CD4-positive, alpha-beta T cell treated with Interleukin-6 for 4 hours (primary cell): Measurements from ENCODE around the gene KCNB1.

ENCODE experiments used
- DNase-seq: peaks from one replicate; pipeline ENCODE4 v3.0.0-alpha.2; 2020; ENCODE audit warnings: mixed read lengths

The KCNB1 gene

DNA sequence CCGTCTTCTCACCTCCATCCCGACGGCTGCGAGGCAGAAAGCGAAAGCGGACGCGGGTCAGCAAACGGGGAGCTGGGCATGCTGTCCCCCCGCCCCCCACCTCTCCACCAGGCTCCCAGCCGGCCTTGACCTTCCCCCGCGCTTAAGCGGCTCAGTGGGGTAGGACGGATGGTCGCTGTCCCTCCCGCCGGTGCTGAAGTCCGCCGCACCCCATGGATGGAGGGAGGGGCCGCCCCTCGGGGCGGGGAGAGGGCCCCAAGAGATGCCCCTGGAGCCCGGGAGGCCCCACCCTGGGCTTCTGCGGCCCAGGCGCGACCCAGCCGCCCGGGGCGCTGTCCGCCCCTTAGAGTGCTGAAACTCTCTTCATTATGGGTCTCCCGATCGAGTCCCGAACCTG is at the start of gene KCNB1:
TSS of gene KCNB1 (minus strand) at position 48 of the 397 bp plus-strand sequence. CDS start 188 bp downstream, outside the sequence.
- peak; percentile 12 for DNase-seq

DNA sequence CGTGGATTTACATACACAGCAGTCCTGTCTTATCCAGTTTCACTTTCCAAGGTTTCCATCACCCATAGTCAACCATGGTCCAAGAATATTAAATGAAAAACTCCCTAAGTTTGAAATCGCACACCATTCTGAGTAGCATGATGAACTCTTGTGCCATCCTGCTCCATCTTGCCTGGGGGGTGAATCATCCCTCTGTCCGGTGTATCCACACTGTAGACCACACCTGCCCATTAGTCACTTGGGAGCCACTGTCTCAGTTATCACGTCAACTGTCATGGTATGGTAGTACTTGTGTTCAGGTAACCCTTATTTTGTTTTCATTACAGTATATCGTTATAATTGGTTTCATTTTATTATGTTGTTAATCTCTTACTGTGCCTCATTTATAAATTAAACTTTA is 47.0 kb upstream of the KCNB1 start:
- DNase-seq: no peak

DNA sequence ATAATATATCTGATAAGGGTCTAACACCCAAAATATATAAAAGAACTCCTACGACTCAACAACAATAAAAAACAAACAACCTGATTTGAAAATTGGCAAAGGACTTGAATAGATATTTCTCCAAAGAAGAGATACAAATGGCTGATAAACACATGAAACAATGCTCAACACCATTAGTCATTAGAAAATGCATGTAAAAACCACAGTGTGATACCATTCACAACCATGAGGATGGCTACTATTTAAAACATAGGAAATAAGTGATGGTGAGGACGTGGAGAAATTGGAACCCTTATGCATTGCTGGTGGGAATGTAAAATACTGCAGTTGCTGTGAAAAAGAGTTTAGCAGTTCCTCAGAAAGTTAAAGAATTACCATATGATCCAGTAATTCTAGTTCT is 44.1 kb upstream of the KCNB1 start:
- no peak for DNase-seq

DNA sequence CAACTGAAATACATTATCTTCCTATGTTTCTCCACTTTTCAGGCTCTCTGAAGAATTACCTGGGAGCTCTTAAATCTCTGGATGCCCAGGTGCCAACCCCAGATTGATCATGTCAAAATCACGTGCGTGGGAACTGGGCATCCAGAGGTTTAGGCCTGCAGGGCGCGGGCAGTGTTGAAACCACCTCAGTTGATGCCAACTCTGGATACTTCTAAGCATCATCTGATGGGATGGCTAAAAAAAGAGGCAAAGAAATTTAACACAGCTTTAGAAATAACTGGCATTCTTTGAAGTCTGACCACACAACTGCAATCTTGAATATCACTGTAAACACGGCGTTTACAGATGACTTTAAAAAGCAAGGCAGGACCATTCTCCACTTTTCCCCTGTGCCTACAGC is 43.6 kb upstream of the KCNB1 start:
- DNase-seq: no peak

DNA sequence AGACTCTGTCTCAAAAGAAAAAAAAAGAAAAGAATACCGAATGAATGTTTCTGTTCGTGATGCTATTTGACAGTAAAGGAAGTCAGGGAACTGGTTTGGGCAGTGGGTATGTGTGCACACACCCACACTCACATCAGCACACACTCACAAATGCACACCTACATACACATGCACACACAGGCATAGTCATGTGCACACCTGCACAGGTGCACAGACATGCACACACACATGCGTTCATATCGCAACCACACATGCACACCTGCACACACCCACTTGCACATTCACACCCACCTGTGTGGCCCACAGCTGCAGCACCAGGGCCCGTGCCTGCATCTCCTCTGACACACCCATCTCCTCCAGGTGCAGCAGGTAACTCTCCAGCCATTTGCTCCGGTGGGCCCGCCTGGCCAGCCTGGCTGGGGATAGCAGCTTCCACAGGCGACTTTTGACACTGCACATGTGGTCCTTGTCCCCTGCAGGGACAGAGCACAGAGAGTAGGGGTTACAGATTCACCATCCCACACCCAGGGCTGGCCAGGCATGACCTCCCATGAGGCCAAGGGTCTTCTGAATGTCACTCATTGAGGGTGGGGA is 41.4 kb upstream of the KCNB1 start:
- DNase-seq: no peak

DNA sequence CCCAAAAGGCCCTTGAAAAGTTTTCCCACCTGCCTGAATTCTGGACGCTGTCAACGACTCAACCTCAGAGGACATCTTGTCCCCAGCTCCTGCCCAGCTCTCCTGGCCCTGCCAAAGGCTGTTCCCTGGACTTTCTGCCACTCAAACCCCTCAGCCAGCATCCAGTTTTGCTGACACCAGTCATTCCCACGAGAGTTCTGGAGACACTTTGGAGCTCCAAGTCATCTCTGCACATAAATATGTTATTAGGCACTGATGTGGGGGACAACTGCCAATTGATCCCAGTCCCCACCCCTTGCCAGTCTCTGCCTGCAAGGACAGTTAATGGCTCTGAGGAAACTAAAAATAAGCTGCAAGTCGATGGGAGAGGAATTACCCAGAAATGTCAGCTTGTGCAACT is 38.9 kb upstream of the KCNB1 start:
- DNase-seq: no peak

DNA sequence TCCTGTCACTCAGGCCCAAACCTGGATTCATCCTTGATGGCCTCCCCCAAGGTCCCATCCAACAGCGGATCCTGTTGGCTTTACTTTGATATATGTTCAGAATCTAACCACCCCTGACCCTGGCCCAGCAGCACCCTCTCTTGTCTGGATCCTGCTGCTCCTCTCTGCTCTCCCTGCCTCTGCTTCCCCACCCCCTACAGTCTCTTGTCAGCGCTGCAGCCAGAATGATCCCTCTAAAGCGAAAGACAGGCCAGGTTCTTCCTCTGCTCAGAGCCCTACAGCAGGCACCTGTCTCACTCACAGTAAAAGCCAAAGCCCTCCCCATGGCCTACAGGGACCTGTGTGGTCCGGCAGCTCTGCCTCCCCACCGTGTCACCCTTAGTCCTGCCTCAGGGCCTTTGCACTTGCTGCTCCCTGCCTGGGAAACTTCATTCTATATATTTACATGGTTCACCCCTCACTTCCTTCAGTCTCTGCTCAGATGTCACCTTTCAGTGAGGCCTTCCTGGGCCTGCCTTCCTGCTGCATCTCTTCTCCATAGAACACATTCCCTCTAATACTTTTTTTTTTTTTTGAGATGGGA is 37.4 kb upstream of the KCNB1 start:
- no peak for DNase-seq

DNA sequence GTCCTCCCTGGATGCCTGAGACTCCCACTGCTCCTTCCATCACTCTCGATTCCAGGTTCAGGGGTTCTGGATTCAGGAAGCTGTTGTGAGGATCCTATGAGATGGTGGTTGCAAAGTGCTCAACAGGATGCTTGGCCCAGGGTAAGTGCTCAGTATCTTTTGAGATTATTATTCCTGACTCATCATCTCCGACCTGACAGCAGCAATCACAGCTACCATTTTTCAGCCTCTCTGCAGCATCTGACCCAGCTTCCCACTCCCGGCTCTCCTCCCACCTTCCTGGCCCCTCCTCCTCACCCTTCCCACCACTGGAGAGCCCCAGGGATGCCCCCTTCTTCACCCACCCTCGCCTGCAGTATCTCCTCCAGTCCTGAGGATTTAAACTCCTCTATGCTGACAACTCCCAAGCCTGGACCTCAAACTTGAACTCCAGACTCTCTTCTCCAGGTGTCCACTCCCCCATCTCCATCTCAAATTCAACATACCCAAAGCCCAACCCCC is 36.8 kb upstream of the KCNB1 start:
- no peak for DNase-seq

DNA sequence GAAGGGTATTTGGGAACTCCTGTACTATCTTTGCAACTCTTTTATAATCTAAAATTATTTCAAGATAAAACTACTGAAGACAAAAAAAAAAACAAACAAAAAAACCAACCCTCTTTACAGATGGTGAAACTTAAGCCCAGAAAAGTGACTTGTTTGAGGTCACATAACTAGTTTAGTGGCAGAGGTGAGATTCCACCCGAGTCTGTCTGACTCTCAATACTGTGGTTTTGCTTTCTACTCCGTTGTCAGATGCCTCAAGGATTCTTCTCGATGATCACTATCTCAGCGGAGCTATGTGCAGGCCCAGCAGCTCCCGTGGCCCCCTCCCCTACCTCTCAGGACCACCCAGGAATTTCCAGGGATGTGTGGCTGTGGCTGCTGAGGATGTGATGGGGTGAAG is 36.1 kb upstream of the KCNB1 start:
- DNase-seq: no peak

DNA sequence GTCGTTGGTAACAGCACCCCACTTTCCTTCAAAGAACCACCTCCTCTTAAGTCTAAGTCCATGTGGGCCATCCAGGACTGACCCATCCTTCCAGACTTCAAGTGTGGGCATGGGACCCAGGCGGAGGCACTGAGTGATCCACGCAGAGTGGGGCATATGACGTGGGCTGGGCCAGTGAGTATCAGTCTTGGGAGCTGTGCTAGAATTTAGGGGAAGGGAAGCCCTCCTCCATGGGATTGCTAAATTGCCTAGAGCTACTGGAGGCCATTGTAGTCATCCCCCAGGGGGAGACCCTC is 35.3 kb upstream of the KCNB1 start:
- no peak for DNase-seq

DNA sequence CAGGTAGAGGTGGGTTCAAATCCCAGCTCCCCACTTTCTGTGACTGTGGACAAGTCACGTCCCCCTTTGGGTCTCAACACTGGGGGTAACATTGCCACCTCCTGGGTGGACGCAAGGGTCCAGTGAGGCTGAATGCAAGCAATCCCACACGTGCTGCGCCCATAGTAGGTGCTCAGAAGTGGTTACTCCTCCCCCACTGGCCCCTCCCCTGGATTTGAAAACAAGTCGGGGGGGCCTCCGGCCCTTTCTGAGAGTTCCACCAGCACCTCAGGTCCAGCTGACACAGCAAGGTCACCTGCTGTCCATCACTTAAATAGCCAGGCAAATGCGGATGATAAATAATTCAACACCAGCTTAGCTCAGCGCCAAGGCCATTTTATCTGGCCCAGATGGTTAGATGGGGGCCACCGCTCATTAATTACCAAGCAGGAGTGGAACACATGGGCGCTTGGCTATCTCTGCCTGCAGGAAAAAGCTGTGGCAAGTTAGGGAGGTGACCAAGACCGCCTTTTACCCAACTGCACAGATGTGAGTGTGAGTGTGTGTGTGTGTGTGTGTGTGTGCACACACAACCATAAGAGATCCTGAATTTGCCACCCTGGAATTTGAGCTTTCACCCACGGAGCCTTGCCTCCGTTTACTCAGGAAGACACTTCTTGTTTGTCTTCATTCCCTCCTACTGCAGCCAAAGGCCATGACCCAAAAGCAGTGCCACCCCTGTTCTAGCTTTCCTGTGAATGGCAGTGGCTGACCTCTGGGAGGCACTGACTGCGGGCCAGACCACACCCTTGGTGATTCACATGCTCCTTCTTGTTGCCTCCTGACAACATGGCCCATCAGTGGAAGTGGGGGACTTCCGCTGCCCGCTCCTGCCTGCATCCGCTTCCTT is 34.7 kb upstream of the KCNB1 start:
- no peak for DNase-seq

DNA sequence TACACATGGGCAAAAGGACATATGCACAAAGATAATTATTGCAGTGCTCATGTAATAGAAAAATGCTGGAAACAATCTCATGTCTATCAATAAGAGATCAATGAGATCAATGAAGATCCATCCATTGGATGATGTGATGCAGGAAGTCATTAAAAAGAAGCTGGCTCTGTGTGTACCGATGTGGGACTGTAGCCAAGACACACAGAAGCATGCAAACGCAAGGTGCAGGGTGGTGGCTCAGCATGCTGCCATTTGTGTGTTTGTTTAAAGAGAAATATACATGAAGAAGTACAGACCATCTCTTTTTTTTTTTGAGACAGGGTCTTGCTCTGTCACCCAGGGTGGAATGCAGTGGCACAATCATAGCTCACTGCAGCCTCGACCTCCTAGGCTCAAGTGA is 33.1 kb upstream of the KCNB1 start:
- DNase-seq: no peak

DNA sequence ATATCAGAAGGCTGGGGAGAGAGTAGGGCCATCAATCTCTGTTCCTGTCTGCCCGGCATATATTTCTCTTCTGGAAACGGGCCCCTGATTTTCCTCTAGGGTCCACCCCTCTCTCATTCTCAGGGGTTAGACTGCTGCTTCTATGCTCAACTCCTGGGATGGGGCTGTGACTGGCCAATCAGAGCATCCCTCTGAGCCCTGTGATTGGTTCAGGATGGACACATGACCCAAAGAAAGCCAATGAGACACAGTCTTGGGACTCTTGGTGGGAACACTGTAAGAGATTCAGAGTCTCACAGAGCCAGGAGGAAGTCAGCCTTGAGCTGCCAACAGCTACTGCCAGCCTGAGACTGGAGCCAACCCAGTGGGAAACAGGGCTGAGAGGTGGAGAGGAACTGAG is 31.0 kb upstream of the KCNB1 start:
- DNase-seq: no peak

DNA sequence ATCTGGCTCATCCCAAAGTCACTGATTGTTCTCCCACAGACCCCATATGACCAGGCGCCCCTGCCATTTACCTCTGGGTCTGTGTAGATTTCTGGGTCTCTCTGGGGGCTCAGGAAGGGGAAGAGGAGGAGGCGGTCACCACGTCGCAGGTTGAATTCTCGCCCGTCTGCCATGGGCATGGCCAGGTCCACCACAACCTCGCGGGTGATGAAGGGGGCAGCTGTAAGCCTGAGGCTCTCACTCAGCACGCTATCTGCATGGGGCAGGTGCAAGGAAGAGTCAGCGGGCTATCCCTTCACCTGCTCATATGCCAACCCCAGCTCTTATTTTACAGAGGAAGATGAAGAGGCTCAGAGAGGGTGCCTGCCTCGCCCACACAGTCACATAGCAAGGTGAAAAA is 30.5 kb upstream of the KCNB1 start:
- DNase-seq: no peak

DNA sequence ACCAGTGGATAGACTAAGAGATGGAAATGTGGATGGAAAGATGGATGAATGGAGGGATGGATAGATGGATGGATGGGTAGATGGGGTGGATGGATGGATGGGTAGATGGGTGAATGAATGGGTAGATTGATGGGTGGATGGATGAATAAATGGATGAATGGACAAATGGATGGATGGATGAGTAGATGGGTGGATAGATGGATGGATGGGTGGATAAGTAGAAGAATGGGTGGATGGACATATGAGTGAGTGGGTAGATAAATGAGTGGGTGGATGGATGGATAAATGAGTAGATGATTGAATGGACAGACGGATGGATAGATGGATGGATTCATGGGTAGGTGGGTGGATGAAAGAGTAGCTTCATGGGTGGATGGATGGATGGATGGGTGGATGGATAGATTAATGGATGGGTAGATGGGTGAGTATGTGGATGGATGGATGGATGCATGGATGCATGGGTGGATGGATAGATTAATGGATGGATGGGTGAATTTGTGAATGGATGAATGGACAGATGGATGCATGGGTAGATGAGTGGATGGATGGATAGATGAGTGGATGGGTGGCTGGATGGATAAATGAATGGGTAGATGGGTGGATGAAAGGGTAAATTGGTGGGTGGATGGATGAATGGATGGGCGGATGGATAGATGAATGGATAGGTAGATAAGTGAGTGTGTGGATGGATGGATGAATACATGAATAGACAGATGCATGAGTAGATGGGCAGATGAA is 29.5 kb upstream of the KCNB1 start:
- no peak for DNase-seq

DNA sequence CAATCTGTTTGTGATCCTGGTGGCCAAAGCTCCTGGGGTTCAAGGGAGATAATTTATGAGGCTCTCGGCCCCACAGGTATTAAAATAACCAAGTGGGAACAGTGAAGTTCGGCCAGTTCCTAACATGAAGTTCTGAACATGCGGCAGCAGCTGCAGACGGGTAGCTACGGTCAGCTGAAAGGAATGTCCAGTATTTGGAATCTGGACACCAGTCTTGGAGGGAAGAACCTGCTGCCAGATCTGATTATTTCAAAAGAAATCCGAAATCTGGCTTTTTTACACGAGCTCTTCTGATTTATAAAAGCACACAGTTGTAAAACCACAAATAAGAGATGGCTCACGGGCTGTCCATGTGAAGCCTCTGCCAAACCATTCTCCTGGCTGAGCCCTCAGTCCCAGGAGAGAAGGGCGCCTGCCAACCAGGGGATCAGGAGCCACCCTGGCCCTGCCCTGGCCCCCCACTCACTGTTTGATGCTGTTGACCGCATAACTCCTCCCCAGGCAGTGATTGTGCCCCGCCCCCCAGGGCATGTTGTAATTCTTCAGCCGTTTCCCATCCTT is 28.2 kb upstream of the KCNB1 start:
- no peak for DNase-seq

DNA sequence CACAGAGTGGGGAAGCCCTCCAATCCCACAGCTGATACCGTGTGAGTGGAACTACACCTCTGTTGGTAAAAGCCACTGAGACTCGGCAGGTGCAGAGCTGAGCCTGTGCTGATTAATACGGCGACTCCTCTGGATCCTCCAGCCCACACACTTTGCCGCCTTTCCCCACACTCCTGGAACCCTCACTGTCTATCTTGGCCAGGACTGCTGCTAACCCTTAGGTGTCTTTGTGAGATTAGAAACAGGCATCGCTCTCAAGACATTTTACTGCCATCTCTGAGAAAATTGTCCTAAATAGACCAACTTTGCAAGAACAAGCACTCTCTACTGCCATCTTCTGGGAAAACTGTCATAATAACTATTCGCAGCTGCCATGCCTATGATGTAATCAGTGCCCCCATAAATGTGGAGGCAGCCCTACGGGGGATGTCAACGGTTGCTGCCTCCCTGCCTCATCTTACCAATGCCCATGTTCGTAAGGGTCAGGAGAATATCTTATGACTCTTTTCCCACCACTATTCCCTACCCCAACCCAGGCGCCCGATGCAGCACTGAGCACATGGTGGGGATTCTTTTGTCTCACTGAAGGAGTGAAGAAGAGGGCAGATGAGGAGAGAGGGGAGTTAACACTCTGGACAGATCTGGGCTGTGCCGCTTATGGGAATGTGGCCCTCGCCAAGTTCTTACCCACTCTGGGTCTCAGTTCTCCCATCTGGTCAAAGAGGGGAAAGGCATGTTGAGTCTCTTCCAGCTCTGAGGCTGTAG is 26.1 kb upstream of the KCNB1 start:
- no peak for DNase-seq

DNA sequence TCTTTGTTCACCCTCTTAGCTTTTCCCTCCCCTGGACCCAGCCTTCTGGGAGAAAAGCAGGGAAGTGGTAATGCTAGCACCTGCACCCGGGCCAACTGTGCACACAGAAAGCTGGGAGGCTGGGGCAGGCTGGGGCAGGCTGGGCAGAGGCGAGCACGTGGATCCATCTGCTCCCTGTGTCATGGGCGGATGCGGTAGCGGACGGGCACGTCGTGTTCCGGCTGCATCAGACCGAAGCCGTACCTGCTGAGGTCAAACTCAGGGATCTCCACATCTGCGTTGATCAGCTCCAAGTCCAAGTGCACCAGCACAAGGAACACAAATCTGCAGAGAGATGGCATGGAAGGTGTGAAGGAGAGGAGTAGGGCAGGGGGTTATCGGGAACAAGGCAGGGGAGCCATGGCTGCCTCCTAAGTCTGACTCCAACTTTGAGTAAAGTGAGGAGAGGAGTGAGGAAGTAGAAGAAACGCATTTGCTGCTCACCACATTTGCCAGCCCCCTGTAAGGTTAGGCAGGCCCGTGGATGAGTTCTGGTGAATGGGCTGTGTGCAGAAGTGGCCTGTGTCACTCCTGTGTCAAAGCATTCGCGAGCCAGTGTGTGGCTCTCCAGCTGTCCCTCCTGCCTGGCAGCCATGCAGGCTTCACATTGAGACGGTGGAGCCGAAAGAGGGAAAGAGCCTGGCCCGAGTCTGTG is 25.4 kb upstream of the KCNB1 start:
- no peak for DNase-seq

DNA sequence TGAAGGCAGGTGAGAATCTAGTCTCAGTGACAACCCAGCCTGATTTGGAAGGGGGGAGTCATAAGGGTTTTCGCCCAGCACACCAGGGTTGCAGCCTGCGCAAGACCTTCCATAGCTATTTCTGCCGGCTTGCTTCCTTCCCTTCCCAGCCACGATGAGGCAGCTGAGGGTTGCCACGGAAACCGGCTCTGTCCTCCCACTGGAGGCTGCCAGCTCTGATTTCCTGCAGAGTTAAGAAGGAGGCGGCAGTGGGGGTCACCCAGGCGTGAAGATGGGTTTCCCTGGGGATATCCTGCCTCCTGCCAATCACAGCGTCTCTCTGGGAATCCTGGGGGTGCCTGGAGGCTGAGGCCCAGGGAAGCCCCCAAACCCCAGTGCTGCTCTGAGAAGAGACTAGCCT is 23.1 kb upstream of the KCNB1 start:
- DNase-seq: no peak

DNA sequence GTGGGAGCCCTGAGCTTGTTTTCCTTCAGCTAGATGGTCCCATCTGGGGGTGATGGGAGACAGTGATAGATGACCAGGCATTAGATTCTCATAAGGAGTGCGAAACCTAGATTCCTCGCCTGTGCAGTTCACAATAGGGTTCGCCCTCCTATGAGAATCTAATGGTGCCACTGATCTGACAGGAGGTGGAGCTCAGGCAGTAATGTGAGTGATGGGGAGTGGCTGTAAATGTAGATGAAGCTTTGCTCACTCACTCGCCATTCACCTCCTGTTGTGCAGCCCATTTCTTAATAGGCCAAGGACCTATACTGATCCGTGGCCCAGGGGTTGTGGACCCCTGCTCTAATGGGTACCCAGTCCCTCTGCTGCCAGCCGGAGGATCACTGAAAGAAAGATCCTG is 20.7 kb upstream of the KCNB1 start:
- DNase-seq: no peak

DNA sequence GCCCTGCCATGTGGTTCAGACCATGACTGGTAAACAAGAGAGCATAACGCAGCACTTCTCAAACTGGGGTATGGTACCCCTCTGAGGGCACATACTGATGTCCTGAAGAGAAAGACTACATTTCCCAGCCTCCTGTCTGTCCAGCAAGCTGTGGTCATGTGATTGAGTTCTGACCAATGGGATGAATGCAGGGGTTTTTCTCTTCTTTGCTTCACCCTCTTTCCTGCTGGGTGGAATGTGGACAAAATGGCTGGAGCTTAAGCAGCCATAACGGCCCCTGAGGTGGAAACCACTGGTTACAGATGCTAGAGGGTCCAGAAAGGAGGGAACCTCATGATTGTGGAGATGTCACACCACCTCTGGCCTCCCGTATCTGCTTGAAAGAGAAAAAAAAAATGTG is 19.4 kb upstream of the KCNB1 start:
- no peak for DNase-seq

DNA sequence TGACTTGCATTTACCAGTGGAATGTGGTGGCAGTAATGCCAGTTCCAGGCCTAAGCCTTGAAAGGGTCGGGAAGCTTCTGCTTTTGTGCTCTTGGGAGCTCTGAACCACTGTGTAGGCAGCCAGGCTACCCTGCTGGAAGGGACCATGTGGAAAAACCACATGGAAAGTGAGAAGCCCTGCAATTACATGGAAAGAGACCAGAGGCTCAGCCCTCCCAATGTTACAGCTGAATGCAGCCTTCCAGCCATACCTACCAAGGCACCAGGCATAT is 14.9 kb upstream of the KCNB1 start:
- DNase-seq: no peak
